Measurements from ENCODE around the gene EPHB1. TPM values are rescaled to one million over a fixed set of nuclear protein-coding genes. Genes with fewer than 3 reads are reported as not detected.

Gene EPHB1
- total RNA-seq, 1 experiment from 2014 or later, result 0.86 TPM

GRCh38 chr3:134846911-134847317 is 51.9 kb downstream of the EPHB1 start (continued):
- no peak for TF ChIP-seq POLR2AphosphoS5 (IDR thresholded peaks at IDR 0.05; ENCODE audit: low read depth, low read length)

GRCh38 chr3:134847349-134847748 is 52.3 kb downstream of the EPHB1 start:
- no peaks in the 10 kb centered on the region for H3K9me3 ChIP-seq (ENCODE audit: control insufficient read depth in 1 of 2, insufficient read depth in 1 of 2, low read depth in 1 of 2, low read length in 2 of 2)
- ATAC-seq, result peak; percentile 52
- H3K4me3 ChIP-seq (replicated peaks in 1 of 2; ENCODE audit: low read depth in 1 of 2, low read length in 2 of 2), result no peak overlapping the region
- peak overlapping the region; percentile 35 for H3K4me2 ChIP-seq (ENCODE audit: low read length)
- H3K36me3 ChIP-seq (ENCODE audit: control insufficient read depth in 1 of 2, insufficient read depth in 2 of 2, low read length in 2 of 2), result no peaks in the 10 kb centered on the region
- no peaks in the 10 kb centered on the region for H3K9me2 ChIP-seq (ENCODE audit: insufficient read depth)
- H3K27me3 ChIP-seq (ENCODE audit: insufficient read depth, low read length), result no peaks in the 10 kb centered on the region
- BruUV-seq (replicated peaks), result no TSS peak
- ChIA-PET POLR2A (no interaction called here), RAD21 (ENCODE audit: low non-redundant PET in 1 of 2, low total read pairs in 2 of 2, uncharacterized antibody in 2 of 2, unreplicated experiment in 2 of 2) (no interaction called here), CTCF (interaction anchor here (1.4 kb wide), 1 partner anchor 9 kb away, joined by 4 read pairs; no protein-coding TSS in a partner anchor)
- H3K27ac ChIP-seq (ENCODE audit: low read depth, low read length), result no peak overlapping the region
- no peak for DNase-seq (ENCODE audit: low read depth, low spot score)
- no peaks in the 10 kb centered on the region for H4K20me1 ChIP-seq (ENCODE audit: insufficient read depth)
- peak overlapping the region; percentile 58 for H2AFZ ChIP-seq (ENCODE audit: low read depth, low read length, poor library complexity, severe bottlenecking)
- no peak overlapping the region for H3K9ac ChIP-seq (ENCODE audit: low read length)
- intact Hi-C loops (cut with micrococcal nuclease), result no loop called here
- H3K4me1 ChIP-seq (ENCODE audit: control insufficient read depth in 1 of 2, insufficient read depth in 2 of 2, low read length in 2 of 2), result peaks cover 0 to 13% of the 10 kb centered on the region in 2 experiments; a peak in 2 of 4 replicates
- no peaks in the 10 kb centered on the region for H3K79me2 ChIP-seq (ENCODE audit: insufficient read depth, low read length)
- TF ChIP-seq EGR1 (IDR thresholded peaks at IDR 0.05; ENCODE audit: low read depth), result no peak
- TF ChIP-seq CBX3 (IDR thresholded peaks at IDR 0.05; ENCODE audit: low read depth), result 0 out of 2 replicates have a peak, but pooled peaks have one; percentile 31
- no peak for TF ChIP-seq YY1 (IDR thresholded peaks at IDR 0.05; ENCODE audit: extremely low read depth, insufficient replicate concordance, low read depth, low read length)
- no peak for TF ChIP-seq SRF (IDR thresholded peaks at IDR 0.05; ENCODE audit: low read depth)
- no peak for TF ChIP-seq ZNF274 (IDR thresholded peaks at IDR 0.05; ENCODE audit: low read depth, low read length)
- TF ChIP-seq ZBTB33 (IDR thresholded peaks at IDR 0.05; ENCODE audit: extremely low read depth, insufficient replicate concordance, low read length), result no peak
- no peak for TF ChIP-seq ELF1 (IDR thresholded peaks at IDR 0.05; ENCODE audit: borderline replicate concordance, low read depth)
- no peak for TF ChIP-seq ZFX (IDR thresholded peaks at IDR 0.05)
- TF ChIP-seq, protein P1, sequence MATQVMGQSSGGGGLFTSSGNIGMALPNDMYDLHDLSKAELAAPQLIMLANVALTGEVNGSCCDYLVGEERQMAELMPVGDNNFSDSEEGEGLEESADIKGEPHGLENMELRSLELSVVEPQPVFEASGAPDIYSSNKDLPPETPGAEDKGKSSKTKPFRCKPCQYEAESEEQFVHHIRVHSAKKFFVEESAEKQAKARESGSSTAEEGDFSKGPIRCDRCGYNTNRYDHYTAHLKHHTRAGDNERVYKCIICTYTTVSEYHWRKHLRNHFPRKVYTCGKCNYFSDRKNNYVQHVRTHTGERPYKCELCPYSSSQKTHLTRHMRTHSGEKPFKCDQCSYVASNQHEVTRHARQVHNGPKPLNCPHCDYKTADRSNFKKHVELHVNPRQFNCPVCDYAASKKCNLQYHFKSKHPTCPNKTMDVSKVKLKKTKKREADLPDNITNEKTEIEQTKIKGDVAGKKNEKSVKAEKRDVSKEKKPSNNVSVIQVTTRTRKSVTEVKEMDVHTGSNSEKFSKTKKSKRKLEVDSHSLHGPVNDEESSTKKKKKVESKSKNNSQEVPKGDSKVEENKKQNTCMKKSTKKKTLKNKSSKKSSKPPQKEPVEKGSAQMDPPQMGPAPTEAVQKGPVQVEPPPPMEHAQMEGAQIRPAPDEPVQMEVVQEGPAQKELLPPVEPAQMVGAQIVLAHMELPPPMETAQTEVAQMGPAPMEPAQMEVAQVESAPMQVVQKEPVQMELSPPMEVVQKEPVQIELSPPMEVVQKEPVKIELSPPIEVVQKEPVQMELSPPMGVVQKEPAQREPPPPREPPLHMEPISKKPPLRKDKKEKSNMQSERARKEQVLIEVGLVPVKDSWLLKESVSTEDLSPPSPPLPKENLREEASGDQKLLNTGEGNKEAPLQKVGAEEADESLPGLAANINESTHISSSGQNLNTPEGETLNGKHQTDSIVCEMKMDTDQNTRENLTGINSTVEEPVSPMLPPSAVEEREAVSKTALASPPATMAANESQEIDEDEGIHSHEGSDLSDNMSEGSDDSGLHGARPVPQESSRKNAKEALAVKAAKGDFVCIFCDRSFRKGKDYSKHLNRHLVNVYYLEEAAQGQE (IDR thresholded peaks at IDR 0.05; ENCODE audit: low read depth), result no peak

All from HCT116 (cell line).